HepG2 (cell line): ENCODE measurements around the gene SLC16A6. TPM values are rescaled to one million over a fixed set of nuclear protein-coding genes. Genes with fewer than 3 reads are reported as not detected.
"Not testable (repeated sequence)": the region's sequence is repeated elsewhere in the genome, so short reads cannot be mapped to it uniquely, and the experiment has no call there.

Experiments used
- ATAC-seq: fragments of 200-7000 bp; cut with Tn5 transposase; 3 replicates; pipeline ENCODE4 v1.9.1; 2020; ENCODE audit warnings: mild to moderate bottlenecking, moderate library complexity
- BruUV-seq: library from RNA; stranded (reverse); fragments of 400-500 nt; replicated peaks from 2 replicates; lab custom pipeline; 2021; lab: Mats Ljungman, UMichigan
- CTCF ChIA-PET: fragments of 300-600 bp; formaldehyde crosslinking; extraction: SDS; loops from one replicate; lab custom pipeline; 2021; ENCODE audit warnings: low total read pairs, inconsistent platforms, low intra/inter-chr PET ratio; lab: Yijun Ruan, JAX
- POLR2A ChIA-PET: fragments of 350-600 bp; sonication (Branson Sonifier 250); formaldehyde crosslinking; loops from one replicate; lab custom pipeline; 2020; ENCODE audit warnings: antibody characterized with exemption, inconsistent platforms; lab: Yijun Ruan, JAX
- DNase-seq: peaks from one replicate; pipeline ENCODE4 v3.0.0-alpha.2; 2015; ENCODE audit warnings: low spot score
- FAIRE-seq: peaks from 3 replicates; lab custom pipeline; 2011; peaks lifted over from hg19 to GRCh38; lab: Jason Lieb, UNC
- H2AFZ ChIP-seq: one replicate; pipeline ENCODE4 v1.6.1; 2011; ENCODE audit warnings: low read length, inconsistent platforms
- H3K27ac ChIP-seq: fragments of 300-600 bp; 3 replicates; pipeline ENCODE4 v1.8.0; 2011; ENCODE audit warnings: mixed run types, mild to moderate bottlenecking, mixed read lengths, low read length, inconsistent platforms; ENCODE audit not compliant: insufficient read depth; ENCODE audit errors: extremely low read length
- H3K27me3 ChIP-seq, 2 experiments: fragments of 200-600 bp in 1 of 2; 2 replicates in 1 of 2; 3 replicates in 1 of 2; pipeline versions ENCODE4 v1.6.0 to v1.8.0; 2011; ENCODE audit warnings: low read length in 2 of 2, mild to moderate bottlenecking in 2 of 2, moderate library complexity in 2 of 2, inconsistent platforms in 1 of 2; ENCODE audit not compliant: insufficient read depth in 2 of 2, control insufficient read depth in 1 of 2
- H3K36me3 ChIP-seq, 2 experiments: fragments of 200-600 bp in 1 of 2; replicated peaks in 1 of 2; 2 replicates in 1 of 2; 3 replicates in 1 of 2; pipeline versions ENCODE4 v1.5.1 to v1.8.0; 2011; ENCODE audit warnings: low read length in 2 of 2, inconsistent platforms in 1 of 2; ENCODE audit not compliant: insufficient read depth in 2 of 2, control insufficient read depth in 1 of 2
- H3K4me1 ChIP-seq: 2 replicates; pipeline ENCODE4 v1.5.1; 2012; ENCODE audit warnings: low read length, inconsistent platforms; ENCODE audit not compliant: insufficient read depth
- H3K4me2 ChIP-seq: 2 replicates; pipeline ENCODE4 v1.6.0; 2011; ENCODE audit warnings: low read depth, low read length, inconsistent platforms
- H3K4me3 ChIP-seq, 3 experiments: fragments of 200-600 bp in 1 of 3; sonication (generic), shearing (Covaris generic) in 1 of 3; replicated peaks in 1 of 3; 2 replicates each; pipeline ENCODE4 v1.5.1; 2011 to 2016; ENCODE audit warnings: low read length in 3 of 3, inconsistent platforms in 2 of 3, low read depth in 2 of 3, mild to moderate bottlenecking in 2 of 3, control low read depth in 1 of 3, mixed read lengths in 1 of 3; ENCODE audit not compliant: insufficient read depth in 1 of 3
- H3K79me2 ChIP-seq: one replicate; pipeline ENCODE4 v1.6.1; 2011; ENCODE audit warnings: low read length, inconsistent platforms; ENCODE audit not compliant: insufficient read depth
- H3K9ac ChIP-seq: 2 replicates; pipeline ENCODE4 v1.6.0; 2011; ENCODE audit warnings: mild to moderate bottlenecking, low read depth, low read length, inconsistent platforms; ENCODE audit not compliant: insufficient read depth
- H3K9me3 ChIP-seq: 2 replicates; pipeline ENCODE4 v1.5.1; 2012; ENCODE audit warnings: mild to moderate bottlenecking, low read length
- H4K20me1 ChIP-seq: 2 replicates; pipeline ENCODE4 v1.6.0; 2011; ENCODE audit warnings: inconsistent platforms, mild to moderate bottlenecking, low read length, moderate library complexity; ENCODE audit not compliant: insufficient read depth
- PATZ1 ChIP-seq: sonication (generic); formaldehyde crosslinking; IDR thresholded peaks from 2 replicates; pipeline ENCODE4 v1.4.0; 2020; ENCODE audit warnings: missing genetic modification reagents
- SP1 ChIP-seq, 2 experiments: fragments of 450-650 bp in 1 of 2; sonication (generic) in 1 of 2; formaldehyde crosslinking in 1 of 2; IDR thresholded peaks; 2 replicates each; pipeline versions ENCODE4 v1.4.0 to v1.6.1; 2016 to 2020; ENCODE audit warnings: missing genetic modification reagents in 1 of 2
- ZNF34 ChIP-seq: sonication (generic); formaldehyde crosslinking; IDR thresholded peaks from 2 replicates; pipeline ENCODE4 v1.4.0; 2020; ENCODE audit warnings: mild to moderate bottlenecking, missing genetic modification reagents, borderline replicate concordance
- ZNF431 ChIP-seq: sonication (generic); formaldehyde crosslinking; IDR thresholded peaks from 2 replicates; pipeline ENCODE4 v1.9.0; 2022; ENCODE audit warnings: missing genetic modification reagents, low read depth, mild to moderate bottlenecking, borderline replicate concordance
- ZNF512 ChIP-seq: sonication (generic); formaldehyde crosslinking; IDR thresholded peaks from 2 replicates; pipeline ENCODE4 v1.4.0; 2020; ENCODE audit warnings: mild to moderate bottlenecking, missing genetic modification reagents
- ZNF512B ChIP-seq: sonication (generic); formaldehyde crosslinking; IDR thresholded peaks from 2 replicates; pipeline ENCODE4 v1.5.1; 2020; ENCODE audit warnings: missing genetic modification reagents, mild to moderate bottlenecking, borderline replicate concordance
- ZNF678 ChIP-seq: sonication (generic); formaldehyde crosslinking; IDR thresholded peaks from 2 replicates; pipeline ENCODE4 v1.4.0; 2020; ENCODE audit warnings: mild to moderate bottlenecking, missing genetic modification reagents
- WGBS: methylation state at CpG from one replicate; pipeline ENCODE4 v1.1.6; 2017; ENCODE audit warnings: low lambda C conversion rate; 5-methylcytosine and 5-hydroxymethylcytosine counted together
- in situ Hi-C: cut with HindIII; loops from 2 replicates; pipeline ENCODE4 v1.10.0; 2017; ENCODE audit warnings: low pct_unique_long_range_greater_than_20kb; ENCODE audit not compliant: extremely low pct_ligation_motif_present
- intact Hi-C: fragments of 100-400 bp; cut with micrococcal nuclease; formaldehyde crosslinking; loops from one replicate; pipeline ENCODE4 v1.10.0; 2022; ENCODE audit not compliant: unreplicated experiment
- polyA plus RNA-seq, 8 experiments: library from polyadenylated mRNA; depleted of rRNA in 3 of 8; stranded (reverse) in 7 of 8; unstranded in 1 of 8; fragments of >200 nt; fragmentation: Illumina TruSeq in 4 of 8; extraction: Trizol in 4 of 8; gene quantifications; 2 replicates each; pipeline versions ENCODE4 v1.2.1 to v1.2.3, GENCODE V29; 2011 to 2016; ENCODE audit warnings: low read depth in 4 of 8, missing spikeins in 1 of 8, mixed read lengths in 1 of 8; ENCODE audit not compliant: insufficient read depth in 1 of 8
- total RNA-seq, 5 experiments: library from RNA; depleted of rRNA; stranded (reverse); fragments of >200 nt; fragmentation: Illumina TruSeq; extraction: Trizol; gene quantifications; 2 replicates each; pipeline ENCODE4 v1.2.3, GENCODE V29; 2016; ENCODE audit warnings: low read depth in 1 of 5

The SLC16A6 gene
- total and polyA plus RNA-seq, 2 of the 13 experiments (the other 11 are each of a cell fraction or from before 2014, with no cell fraction given): 1.1 to 44.7 TPM

GRCh38 chr17:68228817-68229570 lies 61.9 kb downstream of the SLC16A6 start (continued):
- TF ChIP-seq SP1 (IDR thresholded peaks at IDR 0.05) (no peak), SP1 (CRISPR knock-in tag; IDR thresholded peaks at IDR 0.05) (no peak), ZNF431 (CRISPR knock-in tag) (no peak), PATZ1 (CRISPR knock-in tag) (no peak), ZNF512B (CRISPR knock-in tag) (no peak), ZNF678 (CRISPR knock-in tag) (no peak), ZNF512 (CRISPR knock-in tag) (no peak), ZNF34 (no peak)

GRCh38 chr17:68228039-68228680 lies 62.8 kb downstream of the SLC16A6 start:
- CTCF ChIA-PET, H3K4me2 ChIP-seq, H3K36me3 ChIP-seq, H3K4me1 ChIP-seq, intact Hi-C loops, H3K9ac ChIP-seq, H3K27me3 ChIP-seq, BruUV-seq, H3K9me3 ChIP-seq, POLR2A ChIA-PET, H3K4me3 ChIP-seq, H2AFZ ChIP-seq, in situ Hi-C loops, FAIRE-seq, H4K20me1 ChIP-seq, ATAC-seq, DNase-seq, H3K27ac ChIP-seq, H3K79me2 ChIP-seq: not testable (repeated sequence)
- WGBS: 81% methylated on average over 9 of the region's 9 CpGs

GRCh38 chr17:68225055-68225454 lies 65.9 kb downstream of the SLC16A6 start:
- in situ Hi-C loops, CTCF ChIA-PET, BruUV-seq: not testable (repeated sequence)

More at GRCh38 chr17:68225055-68225454, 65.9 kb downstream of the SLC16A6 start:
- H3K79me2 ChIP-seq, H3K9ac ChIP-seq, intact Hi-C loops, ATAC-seq, DNase-seq, H3K4me1 ChIP-seq, H3K36me3 ChIP-seq, H3K27me3 ChIP-seq, H3K4me3 ChIP-seq, FAIRE-seq, H3K27ac ChIP-seq, H3K9me3 ChIP-seq, H4K20me1 ChIP-seq, H3K4me2 ChIP-seq, H2AFZ ChIP-seq: not testable (repeated sequence)
- POLR2A ChIA-PET: interaction anchor here (1.1 kb wide), 1 partner anchor 23 kb away, joined by 4 read pairs; the partner anchor contains the start of gene AMZ2
- WGBS: 95% methylated on average over 4 of the region's 4 CpGs
